H1 (cell line): ENCODE data around the gene SLC7A8. TPM values are rescaled to one million over a fixed set of nuclear protein-coding genes. Genes with fewer than 3 reads are reported as not detected.
A peak's percentile ranks its signal among the peaks of the same experiment; 100 is the strongest.

Experiments used
- CTCF ChIA-PET: fragments of 300-600 bp; sonication (Branson Sonifier 250); formaldehyde crosslinking; loops from one replicate; lab custom pipeline; 2021; ENCODE audit not compliant: partially characterized antibody; lab: Charles Lee
- POLR2A ChIA-PET: fragments of 300-600 bp; sonication (Branson Sonifier 250); formaldehyde crosslinking; loops from one replicate; lab custom pipeline; 2021; ENCODE audit warnings: inconsistent platforms; ENCODE audit not compliant: partially characterized antibody; lab: Charles Lee
- DNase-seq, 2 experiments: peaks; one replicate each; pipeline versions ENCODE4 v3.0.0 to v3.0.0-alpha.2; 2010 to 2022; ENCODE audit warnings: low spot score in 2 of 2, low read depth in 1 of 2, mixed read lengths in 1 of 2
- FAIRE-seq: peaks from 2 replicates; lab custom pipeline; 2011; peaks lifted over from hg19 to GRCh38; lab: Jason Lieb, UNC
- H2AFZ ChIP-seq: 2 replicates; pipeline ENCODE4 v1.8.1; 2012; ENCODE audit warnings: low read length, inconsistent platforms
- H2AK5ac ChIP-seq: 2 replicates; pipeline ENCODE4 v1.6.1; 2013; ENCODE audit warnings: low read depth, low read length
- H2BK120ac ChIP-seq: replicated peaks from 2 replicates; pipeline ENCODE3; 2013; ENCODE audit warnings: low read depth, low read length, inconsistent platforms
- H2BK12ac ChIP-seq: 2 replicates; pipeline ENCODE4 v1.6.1; 2013; ENCODE audit warnings: low read depth, low read length
- H2BK15ac ChIP-seq: 2 replicates; pipeline ENCODE4 v1.6.1; 2013; ENCODE audit warnings: low read length
- H2BK20ac ChIP-seq: 2 replicates; pipeline ENCODE4 v1.6.1; 2013; ENCODE audit warnings: low read length
- H2BK5ac ChIP-seq: 2 replicates; pipeline ENCODE4 v1.6.1; 2013; ENCODE audit warnings: low read depth, low read length
- H3K14ac ChIP-seq: 2 replicates; pipeline ENCODE4 v1.6.1; 2013; ENCODE audit warnings: inconsistent platforms; ENCODE audit not compliant: insufficient read length
- H3K18ac ChIP-seq: 2 replicates; pipeline ENCODE4 v1.6.1; 2013; ENCODE audit warnings: low read length; ENCODE audit errors: extremely low read depth
- H3K23ac ChIP-seq: 2 replicates; pipeline ENCODE4 v1.6.1; 2013; ENCODE audit warnings: inconsistent platforms; ENCODE audit not compliant: insufficient read length
- H3K23me2 ChIP-seq: 2 replicates; pipeline ENCODE4 v1.6.1; 2013; ENCODE audit warnings: low read depth, low read length
- H3K27ac ChIP-seq: 2 replicates; pipeline ENCODE4 v1.6.1; 2011; ENCODE audit warnings: low read depth, low read length, inconsistent platforms
- H3K27me3 ChIP-seq, 4 experiments: replicated peaks in 1 of 4; 1 replicate in 1 of 4; 2 replicates in 3 of 4; pipeline versions ENCODE4 v1.6.1 to v1.8.1; 2011 to 2013; ENCODE audit warnings: low read length in 3 of 4, mild to moderate bottlenecking in 3 of 4, inconsistent platforms in 2 of 4, mixed read lengths in 2 of 4, moderate library complexity in 1 of 4; ENCODE audit not compliant: control insufficient read depth in 3 of 4, insufficient read depth in 3 of 4; ENCODE audit errors: extremely low read depth in 1 of 4
- H3K36me3 ChIP-seq, 4 experiments: 2 replicates each; pipeline versions ENCODE4 v1.6.1 to v1.8.1; 2011 to 2013; ENCODE audit warnings: mild to moderate bottlenecking in 4 of 4, low read length in 3 of 4, moderate library complexity in 2 of 4, control low read depth in 1 of 4, inconsistent platforms in 1 of 4; ENCODE audit not compliant: insufficient read depth in 4 of 4, control insufficient read depth in 2 of 4
- H3K4ac ChIP-seq: replicated peaks from 2 replicates; pipeline ENCODE3; 2013; ENCODE audit warnings: low read length, low read depth, mixed read lengths, inconsistent platforms; ENCODE audit not compliant: insufficient read length
- H3K4me1 ChIP-seq, 4 experiments: replicated peaks in 1 of 4; 1 replicate in 1 of 4; 2 replicates in 3 of 4; pipeline versions ENCODE4 v1.6.1 to v1.8.1; 2011 to 2013; ENCODE audit warnings: low read length in 3 of 4, inconsistent platforms in 2 of 4, mixed read lengths in 1 of 4; ENCODE audit not compliant: insufficient read depth in 4 of 4, control insufficient read depth in 3 of 4
- H3K4me2 ChIP-seq, 2 experiments: 2 replicates each; pipeline versions ENCODE4 v1.6.1 to v1.8.1; 2011 to 2013; ENCODE audit warnings: low read depth in 2 of 2, low read length in 2 of 2, control low read depth in 1 of 2, inconsistent platforms in 1 of 2, mild to moderate bottlenecking in 1 of 2; ENCODE audit not compliant: insufficient read depth in 1 of 2
- H3K4me3 ChIP-seq, 4 experiments: fragments of 200-600, 300-600 bp in 1 of 4; sonication (generic), shearing (Covaris generic), sonication (Bioruptor Twin) in 1 of 4; 2 replicates each; pipeline versions ENCODE4 v1.5.1 to v1.8.1; 2011 to 2016; ENCODE audit warnings: low read length in 4 of 4, low read depth in 3 of 4, control low read depth in 2 of 4, inconsistent platforms in 2 of 4, mild to moderate bottlenecking in 2 of 4, mixed read lengths in 1 of 4, moderate library complexity in 1 of 4; ENCODE audit not compliant: insufficient read depth in 2 of 4; ENCODE audit errors: extremely low read depth in 1 of 4
- H3K56ac ChIP-seq: replicated peaks from 2 replicates; pipeline ENCODE3; 2013; ENCODE audit warnings: low read depth, mild to moderate bottlenecking, mixed read lengths, low read length, inconsistent platforms; ENCODE audit not compliant: insufficient read length
- H3K79me1 ChIP-seq: 2 replicates; pipeline ENCODE4 v1.6.1; 2013; ENCODE audit warnings: low read depth, low read length, control low read depth
- H3K79me2 ChIP-seq, 2 experiments: 2 replicates each; pipeline versions ENCODE4 v1.6.1 to v1.8.1; 2012 to 2013; ENCODE audit warnings: low read length in 2 of 2, mild to moderate bottlenecking in 2 of 2, inconsistent platforms in 1 of 2; ENCODE audit not compliant: insufficient read depth in 2 of 2, control insufficient read depth in 1 of 2
- H3K9ac ChIP-seq, 4 experiments: replicated peaks in 1 of 4; 1 replicate in 1 of 4; 2 replicates in 3 of 4; pipeline versions ENCODE4 v1.6.1 to v1.8.1; 2011 to 2013; ENCODE audit warnings: low read depth in 3 of 4, low read length in 3 of 4, control low read depth in 2 of 4, mild to moderate bottlenecking in 2 of 4, moderate library complexity in 2 of 4, inconsistent platforms in 1 of 4; ENCODE audit errors: extremely low read depth in 1 of 4
- H3K9me3 ChIP-seq, 2 experiments: 2 replicates each; pipeline versions ENCODE4 v1.6.1 to v1.8.1; 2012 to 2013; ENCODE audit warnings: mild to moderate bottlenecking in 2 of 2, moderate library complexity in 2 of 2, control low read depth in 1 of 2, inconsistent platforms in 1 of 2, low read depth in 1 of 2, low read length in 1 of 2, mixed read lengths in 1 of 2; ENCODE audit not compliant: insufficient read depth in 2 of 2
- H4K20me1 ChIP-seq, 2 experiments: replicated peaks in 1 of 2; 2 replicates each; pipeline versions ENCODE3 to v1.8.1; 2011 to 2013; ENCODE audit warnings: inconsistent platforms in 2 of 2, low read length in 2 of 2, mild to moderate bottlenecking in 1 of 2; ENCODE audit not compliant: insufficient read depth in 2 of 2, control insufficient read depth in 1 of 2
- H4K5ac ChIP-seq: 2 replicates; pipeline ENCODE4 v1.6.1; 2013; ENCODE audit warnings: low read length, low read depth, mixed read lengths, inconsistent platforms; ENCODE audit not compliant: insufficient read length
- H4K8ac ChIP-seq: 2 replicates; pipeline ENCODE4 v1.8.0; 2013; ENCODE audit warnings: mild to moderate bottlenecking, moderate library complexity, low read length, inconsistent platforms; ENCODE audit not compliant: insufficient read depth; ENCODE audit errors: extremely low read depth
- H4K91ac ChIP-seq: replicated peaks from 2 replicates; pipeline ENCODE3; 2013; ENCODE audit warnings: low read length, mixed read lengths, inconsistent platforms; ENCODE audit not compliant: insufficient read length
- CHD2 ChIP-seq: IDR thresholded peaks from 2 replicates; pipeline ENCODE4 v1.6.1; 2012; ENCODE audit warnings: low read length, improper control_type of control experiment
- CTBP2 ChIP-seq: IDR thresholded peaks from 2 replicates; pipeline ENCODE4 v1.7.0; 2011; ENCODE audit warnings: borderline replicate concordance, mild to moderate bottlenecking, moderate library complexity, mixed read lengths, low read length; ENCODE audit not compliant: insufficient read depth, insufficient read length
- KDM1A ChIP-seq: fragments of 200-600, 300-600 bp; sonication (generic); IDR thresholded peaks from 2 replicates; pipeline ENCODE4 v1.7.1; 2016; ENCODE audit warnings: mild to moderate bottlenecking, low read length, borderline replicate concordance
- KDM5A ChIP-seq: fragments of 200-600 bp; IDR thresholded peaks from 2 replicates; pipeline ENCODE4 v1.7.1; 2012; ENCODE audit warnings: mild to moderate bottlenecking, low read length, inconsistent platforms, mixed read lengths
- RNF2 ChIP-seq: fragments of 200-900, 300-1000 bp; sonication (generic); IDR thresholded peaks from 2 replicates; pipeline ENCODE4 v1.7.1; 2016; ENCODE audit warnings: borderline replicate concordance, low read depth, mild to moderate bottlenecking, antibody characterized with exemption, low read length; ENCODE audit not compliant: poor library complexity, severe bottlenecking; ENCODE audit errors: missing control alignments
- SIRT6 ChIP-seq: IDR thresholded peaks from one replicate; pipeline ENCODE4 v1.7.1; 2012; ENCODE audit warnings: low read length, inconsistent platforms
- TEAD4 ChIP-seq: IDR thresholded peaks from 2 replicates; pipeline ENCODE4 v1.6.1; 2012; ENCODE audit warnings: low read depth, low read length, inconsistent platforms, mixed read lengths
- WGBS, 2 experiments: shearing (Covaris generic) in 1 of 2; methylation state at CpG; one replicate each; pipeline versions ENCODE4 v1.1.6 to v1.1.7; 2013 to 2015; ENCODE audit warnings: low lambda C conversion rate in 2 of 2, mixed read lengths in 2 of 2, inconsistent platforms in 1 of 2, low coverage in 1 of 2, missing lambda C conversion rate in 1 of 2; ENCODE audit not compliant: insufficient replicate concordance in 2 of 2, insufficient coverage in 1 of 2, insufficient read length in 1 of 2; ENCODE audit errors: extremely low coverage in 1 of 2, missing lambda C conversion rate in 1 of 2; 5-methylcytosine and 5-hydroxymethylcytosine counted together
- polyA plus RNA-seq, 7 experiments: library from polyadenylated mRNA; depleted of rRNA in 3 of 7; stranded (reverse) in 5 of 7; unstranded in 2 of 7; fragments of >200 nt in 5 of 7; fragments of 200-250 nt in 2 of 7; gene quantifications; 1 replicate in 5 of 7; 2 replicates in 1 of 7; 4 replicates in 1 of 7; pipeline versions ENCODE4 v1.2.1 to v1.2.3, GENCODE V29; 2011 to 2013; ENCODE audit warnings: missing spikeins in 2 of 7, mixed read lengths in 2 of 7
- total RNA-seq: library from RNA; stranded (reverse); fragmentation: NEBNext Ultra II Directional; extraction: Animal tissue kit (Norgen Biotek cat#: 25700); gene quantifications from 2 replicates; pipeline ENCODE4 v1.2.1, GENCODE V29; 2021
- TF ChIP-seq, protein P1 (sequence below): IDR thresholded peaks from 2 replicates; pipeline ENCODE4 v1.6.1; 2012; ENCODE audit warnings: inconsistent platforms
- TF ChIP-seq, protein P2 (sequence below), 3 experiments: IDR thresholded peaks; 1 replicate in 2 of 3; 2 replicates in 1 of 3; pipeline versions ENCODE4 v1.5.1 to v1.6.1; 2011; ENCODE audit warnings: low read length in 3 of 3, mild to moderate bottlenecking in 3 of 3, inconsistent platforms in 2 of 3, low read depth in 1 of 3, moderate library complexity in 1 of 3; ENCODE audit not compliant: insufficient read depth in 1 of 3; ENCODE audit errors: control extremely low read depth in 1 of 3

The SLC7A8 gene
- total and polyA plus RNA-seq, 2 of the 8 experiments (the other 6 are each of a cell fraction or from before 2014, with no cell fraction given), result 182 to 204 TPM

DNA sequence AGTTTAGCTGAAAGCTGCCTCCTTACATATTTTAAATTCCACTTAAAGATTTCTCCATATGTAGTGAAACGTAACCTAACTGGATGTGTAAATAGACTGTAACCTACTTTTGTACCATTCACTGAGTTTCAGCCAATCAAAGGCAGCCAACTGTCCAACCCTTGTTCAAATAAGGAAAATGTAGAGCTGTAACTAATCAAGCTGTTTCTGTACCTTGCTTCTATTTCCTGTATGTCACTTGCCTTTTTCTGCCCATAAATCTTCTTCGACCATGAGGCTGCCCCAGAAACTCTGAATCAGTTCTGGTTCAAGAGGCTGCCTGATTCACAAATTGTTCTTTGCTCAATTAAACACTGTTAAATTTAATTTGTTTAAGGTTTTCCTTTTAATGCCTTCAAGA lies 6.3 kb downstream of the SLC7A8 start:
- FAIRE-seq, result no peak
- TF ChIP-seq CTBP2 (no peak), KDM5A (no peak), TEAD4 (no peak), KDM1A (no peak), CHD2 (no peak), RNF2 (no peak), SIRT6 (no peak)
- TF ChIP-seq, protein P1, sequence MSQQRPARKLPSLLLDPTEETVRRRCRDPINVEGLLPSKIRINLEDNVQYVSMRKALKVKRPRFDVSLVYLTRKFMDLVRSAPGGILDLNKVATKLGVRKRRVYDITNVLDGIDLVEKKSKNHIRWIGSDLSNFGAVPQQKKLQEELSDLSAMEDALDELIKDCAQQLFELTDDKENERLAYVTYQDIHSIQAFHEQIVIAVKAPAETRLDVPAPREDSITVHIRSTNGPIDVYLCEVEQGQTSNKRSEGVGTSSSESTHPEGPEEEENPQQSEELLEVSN, result no peak
- TF ChIP-seq, protein P2, sequence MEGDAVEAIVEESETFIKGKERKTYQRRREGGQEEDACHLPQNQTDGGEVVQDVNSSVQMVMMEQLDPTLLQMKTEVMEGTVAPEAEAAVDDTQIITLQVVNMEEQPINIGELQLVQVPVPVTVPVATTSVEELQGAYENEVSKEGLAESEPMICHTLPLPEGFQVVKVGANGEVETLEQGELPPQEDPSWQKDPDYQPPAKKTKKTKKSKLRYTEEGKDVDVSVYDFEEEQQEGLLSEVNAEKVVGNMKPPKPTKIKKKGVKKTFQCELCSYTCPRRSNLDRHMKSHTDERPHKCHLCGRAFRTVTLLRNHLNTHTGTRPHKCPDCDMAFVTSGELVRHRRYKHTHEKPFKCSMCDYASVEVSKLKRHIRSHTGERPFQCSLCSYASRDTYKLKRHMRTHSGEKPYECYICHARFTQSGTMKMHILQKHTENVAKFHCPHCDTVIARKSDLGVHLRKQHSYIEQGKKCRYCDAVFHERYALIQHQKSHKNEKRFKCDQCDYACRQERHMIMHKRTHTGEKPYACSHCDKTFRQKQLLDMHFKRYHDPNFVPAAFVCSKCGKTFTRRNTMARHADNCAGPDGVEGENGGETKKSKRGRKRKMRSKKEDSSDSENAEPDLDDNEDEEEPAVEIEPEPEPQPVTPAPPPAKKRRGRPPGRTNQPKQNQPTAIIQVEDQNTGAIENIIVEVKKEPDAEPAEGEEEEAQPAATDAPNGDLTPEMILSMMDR (IDR thresholded peaks at IDR 0.05; ENCODE audit: control extremely low read depth in 1 of 3, insufficient read depth in 1 of 3, low read depth in 1 of 3, low read length in 3 of 3), result no peak

More for the DNA sequence above, 6.3 kb downstream of the SLC7A8 start:
- no peak overlapping the region for H3K4me2 ChIP-seq
- H2BK20ac ChIP-seq, result no peak overlapping the region
- no peak overlapping the region for H4K8ac ChIP-seq
- no peak overlapping the region for H3K4me3 ChIP-seq
- no peak overlapping the region for H3K56ac ChIP-seq
- no peak overlapping the region for H4K91ac ChIP-seq
- no peak overlapping the region for H2BK120ac ChIP-seq
- no peak overlapping the region for H3K18ac ChIP-seq
- H2BK5ac ChIP-seq, result no peak overlapping the region
- H2BK12ac ChIP-seq, result no peak overlapping the region
- H3K79me2 ChIP-seq, result peaks cover 6 to 84% of the 10 kb centered on the region in 2 experiments
- no peak for DNase-seq
- 0 out of 2 replicates have a peak overlapping the region, but pooled peaks have one; percentile 46 for H2AK5ac ChIP-seq
- whole genome bisulfite sequencing, 2 experiments, result 88% methylated on average over 2 of the region's 2 CpGs; no CpG with 5 or more reads in 1 of the 2 experiments
- no peaks in the 10 kb centered on the region; a peak in 1 of 4 replicates for H3K9me3 ChIP-seq
- H3K36me3 ChIP-seq, result peaks cover 0 to 7% (median 0%) of the 10 kb centered on the region in 4 experiments; a peak in 1 of 8 replicates
- peaks cover 0 to 17% of the 10 kb centered on the region in 2 experiments for H4K20me1 ChIP-seq
- H3K4me1 ChIP-seq, result peaks cover 2 to 19% (median 13%) of the 10 kb centered on the region in 4 experiments; a peak in 6 of 7 replicates
- H3K23ac ChIP-seq, result no peak overlapping the region
- H3K14ac ChIP-seq, result no peak overlapping the region
- no peak overlapping the region for H3K9ac ChIP-seq
- H2AFZ ChIP-seq, result no peak overlapping the region
- CTCF ChIA-PET, result interaction anchor here (0.7 to 12.1 kb wide), 9 partner anchors 10 to 383 kb away, joined by 3 to 128 read pairs (median 4); partner anchors contain the start of gene SLC7A8
- POLR2A ChIA-PET, result interaction anchor here (1.0 to 2.9 kb wide), 4 partner anchors 13 to 82 kb away, joined by 3 to 16 read pairs (median 6); partner anchors contain the start of genes ACIN1 and C14orf119
- H3K27ac ChIP-seq, result no peak overlapping the region
- H4K5ac ChIP-seq, result no peak overlapping the region
- peaks cover 6% of the 10 kb centered on the region; the same call in 1 of the 2 replicates for H3K23me2 ChIP-seq
- peaks cover 5% of the 10 kb centered on the region; the same call in 1 of the 2 replicates for H3K79me1 ChIP-seq
- no peak overlapping the region for H2BK15ac ChIP-seq
- H3K27me3 ChIP-seq, result no peaks in the 10 kb centered on the region
- H3K4ac ChIP-seq, result no peak overlapping the region
